Immature natural killer cell (primary cell): ENCODE measurements around the gene BRS3. TPM values are rescaled to one million over a fixed set of nuclear protein-coding genes. Genes with fewer than 3 reads are reported as not detected.
"Not testable (repeated sequence)": the region's sequence is repeated elsewhere in the genome, so short reads cannot be mapped to it uniquely, and the experiment has no call there.

Experiments used
- DNase-seq, 3 donors: peaks; one replicate each; pipeline ENCODE4 v3.0.0; 2022; ENCODE audit warnings: mixed read lengths in 1 of 3
- H3K27ac Mint-ChIP-seq, 6 donors: one replicate each; pipeline ENCODE4 v1.8.0; 2020; ENCODE audit warnings: mixed read lengths in 6 of 6, mild to moderate bottlenecking in 5 of 6, inconsistent platforms in 4 of 6, moderate library complexity in 3 of 6
- H3K27me3 Mint-ChIP-seq, 3 donors: one replicate each; pipeline ENCODE4 v1.8.0; 2020 to 2021; ENCODE audit warnings: low read depth in 3 of 3, mild to moderate bottlenecking in 3 of 3, mixed read lengths in 3 of 3, moderate library complexity in 3 of 3, inconsistent platforms in 1 of 3
- H3K36me3 Mint-ChIP-seq, 3 donors: one replicate each; pipeline ENCODE4 v1.8.0; 2020; ENCODE audit warnings: mixed read lengths in 3 of 3, inconsistent platforms in 2 of 3, mild to moderate bottlenecking in 2 of 3
- H3K4me1 Mint-ChIP-seq, 2 donors: one replicate each; pipeline ENCODE4 v1.8.0; 2020; ENCODE audit warnings: inconsistent platforms in 2 of 2, mild to moderate bottlenecking in 2 of 2, mixed read lengths in 2 of 2, moderate library complexity in 1 of 2
- H3K4me3 Mint-ChIP-seq, 5 donors: one replicate each; pipeline ENCODE4 v1.8.0; 2020; ENCODE audit warnings: mild to moderate bottlenecking in 5 of 5, mixed read lengths in 5 of 5, inconsistent platforms in 3 of 5, moderate library complexity in 3 of 5
- H3K9me3 Mint-ChIP-seq, 6 donors: one replicate each; pipeline ENCODE4 v1.8.0; 2020; ENCODE audit warnings: mild to moderate bottlenecking in 6 of 6, mixed read lengths in 6 of 6, inconsistent platforms in 4 of 6, moderate library complexity in 3 of 6
- polyA plus RNA-seq, 3 donors: library from polyadenylated mRNA; unstranded; fragments of 300-500 nt; fragmentation: Illumina TruSeq; gene quantifications; one replicate each; pipeline ENCODE4 v1.2.3, GENCODE V29; 2021

The BRS3 gene
- not detected for polyA plus RNA-seq

- no peaks in the 10 kb centered on the region for H3K36me3 Mint-ChIP-seq
- no peaks in the 10 kb centered on the region for H3K4me1 Mint-ChIP-seq
- no peak within 1 kb of the TSS for H3K4me3 Mint-ChIP-seq
- no peak for DNase-seq
- H3K9me3 Mint-ChIP-seq, result peaks cover 0 to 2% (median 0%) of the 10 kb centered on the region in 6 donors
- H3K27ac Mint-ChIP-seq, result no peak within 1 kb of the TSS
- peaks cover 5 to 26% (median 8%) of the 10 kb centered on the region in 3 donors for H3K27me3 Mint-ChIP-seq
These were observed at the start of gene BRS3 for GRCh38 chrX:136487647-136488046. TSS of gene BRS3 (plus strand) at chrX:136487947. CDS start at chrX:136488115, 168 bp downstream.

- Mint-ChIP-seq H3K27ac (no peak overlapping the region), H3K4me3 (no peak overlapping the region), H3K36me3 (no peaks in the 10 kb centered on the region), H3K27me3 (peaks cover 0 to 9% (median 5%) of the 10 kb centered on the region in 3 donors), H3K9me3 (peaks cover 0 to 3% (median 0%) of the 10 kb centered on the region in 6 donors), H3K4me1 (no peaks in the 10 kb centered on the region)
- DNase-seq, result no peak
These were observed 49.6 kb upstream of the BRS3 start for GRCh38 chrX:136438192-136438591.

GRCh38 chrX:136445674-136446073, 42.1 kb upstream of the BRS3 start:
- H3K4me3 Mint-ChIP-seq, result not testable (repeated sequence)

DNA sequence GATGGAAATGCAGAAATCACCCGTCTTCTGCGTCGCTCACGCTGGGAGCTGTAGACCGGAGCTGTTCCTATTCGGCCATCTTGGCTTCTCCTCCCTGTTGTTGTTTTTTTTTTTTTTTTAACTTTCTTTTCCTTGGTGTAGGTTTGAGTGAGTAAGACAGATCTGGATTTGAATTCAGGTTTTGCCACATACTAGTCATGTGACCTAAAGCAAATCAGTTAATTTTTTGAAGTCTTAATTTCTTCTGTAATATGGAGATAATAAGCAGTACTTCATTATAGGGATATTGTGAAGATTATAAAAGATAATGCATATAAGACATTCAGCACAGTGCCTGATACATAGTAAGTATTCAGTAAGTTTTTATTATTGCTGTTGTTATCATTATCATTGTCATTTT, 41.5 kb upstream of the BRS3 start:
- no peak overlapping the region for H3K4me3 Mint-ChIP-seq

More at GRCh38 chrX:136445674-136446073, 42.1 kb upstream of the BRS3 start:
- not testable (repeated sequence) for H3K36me3 Mint-ChIP-seq, H3K4me1 Mint-ChIP-seq, H3K27ac Mint-ChIP-seq, H3K9me3 Mint-ChIP-seq, DNase-seq, H3K27me3 Mint-ChIP-seq

GRCh38 chrX:136447308-136447707, 40.4 kb upstream of the BRS3 start:
- H3K36me3 Mint-ChIP-seq, result no peaks in the 10 kb centered on the region
- peaks cover 0 to 7% (median 0%) of the 10 kb centered on the region in 3 donors for H3K27me3 Mint-ChIP-seq
- DNase-seq, result no peak
- no peak overlapping the region for H3K27ac Mint-ChIP-seq
- H3K4me3 Mint-ChIP-seq, result no peak overlapping the region
- no peaks in the 10 kb centered on the region for H3K9me3 Mint-ChIP-seq
- H3K4me1 Mint-ChIP-seq, result no peaks in the 10 kb centered on the region

More for the DNA sequence above, 41.5 kb upstream of the BRS3 start:
- H3K4me1 Mint-ChIP-seq, result no peaks in the 10 kb centered on the region
- peaks cover 0 to 7% (median 0%) of the 10 kb centered on the region in 3 donors for H3K27me3 Mint-ChIP-seq
- DNase-seq, result no peak
- H3K36me3 Mint-ChIP-seq, result no peaks in the 10 kb centered on the region
- no peak overlapping the region for H3K27ac Mint-ChIP-seq
- no peaks in the 10 kb centered on the region for H3K9me3 Mint-ChIP-seq

DNA sequence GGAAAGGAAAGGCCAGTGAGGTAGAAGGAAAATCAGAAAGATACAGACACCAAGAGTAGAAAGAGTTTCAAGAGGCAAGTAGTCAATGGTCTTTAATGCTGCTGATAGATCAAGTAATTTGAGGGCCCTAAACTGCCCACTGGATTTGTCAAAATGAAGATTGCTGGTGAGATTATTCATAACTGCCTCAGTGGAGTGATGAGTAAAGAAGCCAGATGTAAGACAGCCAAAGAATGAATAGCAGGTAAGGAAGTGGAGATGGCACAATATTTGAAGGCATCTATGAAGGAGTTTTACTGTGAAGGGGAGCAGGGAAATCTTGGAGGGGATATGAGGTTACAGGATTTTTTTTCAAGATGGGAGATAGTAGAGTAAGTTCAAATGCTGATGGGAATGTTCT, 39.8 kb upstream of the BRS3 start:
- no peak overlapping the region for H3K27ac Mint-ChIP-seq
- no peaks in the 10 kb centered on the region for H3K9me3 Mint-ChIP-seq
- no peaks in the 10 kb centered on the region for H3K36me3 Mint-ChIP-seq
- peaks cover 0 to 7% (median 0%) of the 10 kb centered on the region in 3 donors for H3K27me3 Mint-ChIP-seq
- no peak overlapping the region for H3K4me3 Mint-ChIP-seq
- no peaks in the 10 kb centered on the region for H3K4me1 Mint-ChIP-seq
- no peak for DNase-seq

DNA sequence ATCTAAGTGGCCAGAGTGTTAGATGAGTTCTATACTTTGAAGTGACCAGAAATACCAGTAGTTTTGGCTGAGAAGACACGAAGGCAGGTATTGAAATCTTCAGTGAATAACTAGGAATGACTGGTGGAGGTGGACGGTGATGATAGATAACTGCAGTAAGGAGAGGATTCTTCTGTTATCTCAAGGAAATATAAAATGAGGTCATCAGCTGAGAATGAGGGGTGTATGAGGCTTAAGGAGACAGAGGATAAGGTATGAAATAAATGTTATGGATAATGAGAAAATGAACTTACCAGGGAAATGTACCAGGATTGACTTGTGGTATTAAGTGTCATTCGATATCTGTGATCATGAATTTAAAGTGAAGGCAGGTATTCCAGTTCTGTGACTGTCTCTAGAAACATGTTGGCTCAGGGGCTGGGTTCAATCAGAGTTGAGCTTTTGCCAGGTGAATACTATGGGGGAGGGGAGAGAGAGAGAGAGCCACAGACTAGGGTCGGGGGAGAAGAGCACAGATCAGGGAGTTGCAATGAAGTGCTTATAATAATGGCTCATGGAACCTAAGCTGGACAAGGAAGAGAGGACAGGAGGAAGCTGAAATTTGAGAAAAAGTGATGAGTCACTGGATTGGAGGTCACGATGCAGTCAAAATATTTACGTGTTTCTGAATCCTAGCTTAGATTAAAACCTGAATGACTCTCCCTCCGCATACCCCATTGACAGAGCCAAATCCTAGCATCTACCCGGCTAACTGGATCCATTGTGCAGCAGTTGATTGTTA, 37.5 kb upstream of the BRS3 start:
- no peak overlapping the region for H3K4me3 Mint-ChIP-seq
- H3K4me1 Mint-ChIP-seq, result no peaks in the 10 kb centered on the region
- no peak for DNase-seq
- H3K36me3 Mint-ChIP-seq, result no peaks in the 10 kb centered on the region
- H3K27ac Mint-ChIP-seq, result no peak overlapping the region
- peaks cover 0 to 7% (median 0%) of the 10 kb centered on the region in 3 donors for H3K27me3 Mint-ChIP-seq
- H3K9me3 Mint-ChIP-seq, result no peaks in the 10 kb centered on the region

GRCh38 chrX:136452614-136453013, 35.1 kb upstream of the BRS3 start:
- peaks cover 0 to 3% (median 2%) of the 10 kb centered on the region in 3 donors for H3K27me3 Mint-ChIP-seq
- no peak for DNase-seq
- H3K9me3 Mint-ChIP-seq, result no peaks in the 10 kb centered on the region
- H3K36me3 Mint-ChIP-seq, result no peaks in the 10 kb centered on the region
- no peak overlapping the region for H3K4me3 Mint-ChIP-seq
- no peak overlapping the region for H3K27ac Mint-ChIP-seq
- H3K4me1 Mint-ChIP-seq, result no peaks in the 10 kb centered on the region

- Mint-ChIP-seq H3K4me3 (no peak overlapping the region), H3K9me3 (no peaks in the 10 kb centered on the region), H3K36me3 (no peaks in the 10 kb centered on the region), H3K27me3 (peaks cover 0 to 3% (median 2%) of the 10 kb centered on the region in 3 donors), H3K27ac (no peak overlapping the region), H3K4me1 (no peaks in the 10 kb centered on the region)
- DNase-seq, result no peak
These were observed 34.6 kb upstream of the BRS3 start for GRCh38 chrX:136453114-136453513.

DNA sequence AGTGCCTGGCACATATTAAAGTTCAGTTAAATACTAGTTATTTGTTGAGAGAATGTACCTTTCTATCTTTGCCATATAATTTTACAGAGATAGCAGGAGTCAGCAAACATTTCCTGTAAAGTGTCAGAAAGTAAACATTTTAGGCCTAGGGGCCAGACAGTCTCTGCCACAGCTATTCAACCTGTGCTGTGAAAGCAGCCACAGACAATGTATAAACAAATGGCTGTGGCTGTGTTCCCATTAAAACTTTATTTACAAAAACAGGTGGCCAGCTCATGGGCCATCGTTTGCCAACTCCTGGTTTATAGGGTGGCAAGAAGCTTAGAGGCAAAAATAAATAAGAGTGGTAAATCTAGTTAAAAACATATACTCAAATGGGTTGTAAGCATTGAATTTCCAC, 34.0 kb upstream of the BRS3 start:
- DNase-seq, result no peak
- peaks cover 0 to 3% (median 2%) of the 10 kb centered on the region in 3 donors for H3K27me3 Mint-ChIP-seq
- no peak overlapping the region for H3K27ac Mint-ChIP-seq
- no peaks in the 10 kb centered on the region for H3K36me3 Mint-ChIP-seq
- H3K9me3 Mint-ChIP-seq, result no peaks in the 10 kb centered on the region
- no peak overlapping the region for H3K4me3 Mint-ChIP-seq
- H3K4me1 Mint-ChIP-seq, result no peaks in the 10 kb centered on the region

DNA sequence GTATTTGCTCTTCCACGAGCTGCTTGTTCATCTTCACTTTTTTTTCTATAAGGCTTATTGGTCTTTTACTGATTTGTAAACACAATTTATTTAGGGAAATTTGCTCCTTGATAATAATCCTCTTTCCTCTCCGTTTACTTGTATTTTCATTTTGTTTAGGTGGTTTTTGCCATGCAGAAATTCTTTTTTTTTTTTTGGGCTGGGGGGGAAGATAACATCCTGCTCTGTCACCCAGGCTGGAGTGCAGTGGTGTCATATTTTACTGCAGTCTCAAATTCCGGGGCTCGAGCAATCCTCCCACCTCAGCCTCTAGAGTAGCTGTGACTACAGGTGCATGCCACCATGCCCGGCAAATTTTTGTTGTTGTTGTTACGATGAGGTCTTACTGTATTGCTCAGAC, 31.6 kb upstream of the BRS3 start:
- Mint-ChIP-seq H3K36me3 (no peaks in the 10 kb centered on the region), H3K27ac (no peak overlapping the region), H3K4me3 (no peak overlapping the region), H3K4me1 (no peaks in the 10 kb centered on the region), H3K27me3 (peaks cover 2 to 3% (median 2%) of the 10 kb centered on the region in 3 donors), H3K9me3 (no peaks in the 10 kb centered on the region)
- DNase-seq, result no peak

GRCh38 chrX:136457303-136457917, 30.3 kb upstream of the BRS3 start:
- Mint-ChIP-seq H3K27me3 (peaks cover 2 to 6% (median 4%) of the 10 kb centered on the region in 3 donors), H3K27ac (no peak overlapping the region), H3K9me3 (no peaks in the 10 kb centered on the region), H3K4me3 (no peak overlapping the region), H3K36me3 (no peaks in the 10 kb centered on the region), H3K4me1 (no peaks in the 10 kb centered on the region)
- no peak for DNase-seq

DNA sequence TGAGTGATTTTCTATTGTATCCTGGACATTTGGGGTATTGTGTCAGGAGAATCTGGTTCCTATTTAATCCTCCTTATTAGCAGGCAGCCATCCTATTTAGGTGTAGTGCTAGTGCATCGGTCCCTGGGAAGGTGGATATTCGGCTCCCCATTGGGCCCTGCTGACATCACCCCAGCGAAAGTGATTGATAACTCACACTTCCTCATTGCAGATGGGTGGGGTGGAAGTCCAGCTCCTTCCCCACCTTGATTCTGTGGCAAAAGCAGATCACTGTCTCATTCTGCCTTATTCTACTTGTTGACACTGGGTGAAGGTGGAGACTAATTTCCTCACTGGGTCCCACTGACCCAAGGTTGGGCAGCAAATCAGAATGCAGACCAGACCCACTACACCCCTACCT, 23.2 kb upstream of the BRS3 start:
- peaks cover under 1 to 9% (median 2%) of the 10 kb centered on the region in 3 donors for H3K27me3 Mint-ChIP-seq
- no peaks in the 10 kb centered on the region for H3K36me3 Mint-ChIP-seq
- H3K4me3 Mint-ChIP-seq, result no peak overlapping the region
- H3K27ac Mint-ChIP-seq, result no peak overlapping the region
- no peaks in the 10 kb centered on the region for H3K4me1 Mint-ChIP-seq
- no peak for DNase-seq
- H3K9me3 Mint-ChIP-seq, result peaks cover 0 to 1% (median 0%) of the 10 kb centered on the region in 6 donors

- DNase-seq, result no peak
- no peak overlapping the region for H3K27ac Mint-ChIP-seq
- no peaks in the 10 kb centered on the region for H3K36me3 Mint-ChIP-seq
- peaks cover 0 to 8% (median 0%) of the 10 kb centered on the region in 3 donors for H3K27me3 Mint-ChIP-seq
- H3K9me3 Mint-ChIP-seq, result peaks cover 0 to 1% (median 0%) of the 10 kb centered on the region in 6 donors
- H3K4me3 Mint-ChIP-seq, result no peak overlapping the region
- H3K4me1 Mint-ChIP-seq, result no peaks in the 10 kb centered on the region
These were observed 20.4 kb upstream of the BRS3 start for GRCh38 chrX:136467303-136467702.
